Rectal smooth muscle tissue (tissue), 1 donor: ENCODE results near the gene SUPT16H.
"Not testable (repeated sequence)": the region's sequence is repeated elsewhere in the genome, so short reads cannot be mapped to it uniquely, and the experiment has no call there.

Experiments
- H3K27ac ChIP-seq: one replicate; pipeline ENCODE4 v1.7.0; 2013; ENCODE audit warnings: low read depth, low read length, inconsistent platforms
- H3K27me3 ChIP-seq: one replicate; pipeline ENCODE4 v1.7.0; 2013; ENCODE audit warnings: low read length; ENCODE audit not compliant: control insufficient read depth, insufficient read depth
- H3K36me3 ChIP-seq: one replicate; pipeline ENCODE4 v1.7.0; 2013; ENCODE audit warnings: low read length; ENCODE audit not compliant: control insufficient read depth, insufficient read depth
- H3K4me1 ChIP-seq: one replicate; pipeline ENCODE4 v1.7.0; 2013; ENCODE audit warnings: low read length; ENCODE audit not compliant: control insufficient read depth, insufficient read depth
- H3K4me3 ChIP-seq: one replicate; pipeline ENCODE4 v1.7.0; 2013; ENCODE audit warnings: low read length
- H3K9ac ChIP-seq: one replicate; pipeline ENCODE4 v1.7.0; 2013; ENCODE audit warnings: low read length

SUPT16H gene

DNA sequence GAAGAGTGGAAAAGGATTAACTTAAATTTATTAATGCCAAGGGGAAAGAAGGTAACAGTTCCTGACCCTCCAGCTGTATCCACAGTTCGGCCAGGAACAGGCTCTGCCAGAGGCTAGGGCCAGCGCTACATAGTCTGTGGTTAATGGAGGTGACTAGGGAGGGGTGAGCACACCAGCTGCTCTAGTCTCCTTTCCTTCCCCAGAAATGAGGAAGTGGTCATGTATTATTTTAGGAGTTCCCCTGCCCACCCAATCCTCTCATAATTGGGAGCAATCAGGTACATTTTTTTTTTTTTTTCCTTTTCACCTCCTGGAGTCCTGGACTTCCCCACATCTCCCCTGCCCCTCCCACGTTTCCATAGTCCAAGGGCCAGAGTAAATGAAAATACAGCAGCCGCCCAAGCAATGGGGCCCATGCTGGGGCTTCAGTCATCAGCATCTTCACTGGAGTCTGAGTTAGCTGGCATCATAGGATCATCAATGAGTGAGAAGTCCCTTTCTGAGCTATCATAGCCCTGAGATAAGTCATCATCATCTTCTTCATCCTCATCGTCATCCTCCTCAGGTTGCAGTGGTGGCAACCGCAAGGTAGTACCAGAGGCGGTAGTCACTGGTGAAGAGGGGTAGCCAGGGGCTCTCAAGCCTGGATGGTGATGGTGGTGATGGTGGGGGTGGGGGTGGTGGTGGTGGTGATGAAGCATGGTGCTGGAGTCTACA lies 1.5 kb upstream of the SUPT16H start:
- H3K4me1 ChIP-seq: peaks cover 10% of the 10 kb centered on the region
- peak overlapping the region; percentile 97 for H3K27ac ChIP-seq
- no peak overlapping the region for H3K4me3 ChIP-seq
- H3K36me3 ChIP-seq: peaks cover 14% of the 10 kb centered on the region
- no peaks in the 10 kb centered on the region for H3K27me3 ChIP-seq
- no peak overlapping the region for H3K9ac ChIP-seq

DNA sequence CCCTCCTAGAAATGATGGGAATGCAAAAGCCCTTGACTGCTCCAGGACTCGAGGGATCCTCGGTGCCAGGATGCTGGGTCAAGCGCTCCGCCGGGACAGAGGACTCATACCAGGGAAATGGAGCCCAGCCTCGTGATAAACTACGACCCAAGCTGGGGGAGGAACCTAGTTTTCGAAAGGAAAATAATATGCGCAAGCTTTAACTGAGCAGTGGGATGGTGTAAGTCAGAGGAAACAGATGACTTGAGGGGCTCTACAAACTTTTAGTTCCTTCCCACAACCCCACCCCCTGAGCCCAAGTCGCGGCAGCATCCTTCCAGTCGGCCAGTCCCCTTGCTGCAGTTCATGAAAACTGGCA lies 654 bp upstream of the SUPT16H start:
- H3K4me1 ChIP-seq: peaks cover 10% of the 10 kb centered on the region
- H3K4me3 ChIP-seq: peak overlapping the region; percentile 80
- H3K36me3 ChIP-seq: peaks cover 8% of the 10 kb centered on the region
- peak overlapping the region; percentile 97 for H3K27ac ChIP-seq
- peak overlapping the region; percentile 38 for H3K9ac ChIP-seq
- H3K27me3 ChIP-seq: no peaks in the 10 kb centered on the region

DNA sequence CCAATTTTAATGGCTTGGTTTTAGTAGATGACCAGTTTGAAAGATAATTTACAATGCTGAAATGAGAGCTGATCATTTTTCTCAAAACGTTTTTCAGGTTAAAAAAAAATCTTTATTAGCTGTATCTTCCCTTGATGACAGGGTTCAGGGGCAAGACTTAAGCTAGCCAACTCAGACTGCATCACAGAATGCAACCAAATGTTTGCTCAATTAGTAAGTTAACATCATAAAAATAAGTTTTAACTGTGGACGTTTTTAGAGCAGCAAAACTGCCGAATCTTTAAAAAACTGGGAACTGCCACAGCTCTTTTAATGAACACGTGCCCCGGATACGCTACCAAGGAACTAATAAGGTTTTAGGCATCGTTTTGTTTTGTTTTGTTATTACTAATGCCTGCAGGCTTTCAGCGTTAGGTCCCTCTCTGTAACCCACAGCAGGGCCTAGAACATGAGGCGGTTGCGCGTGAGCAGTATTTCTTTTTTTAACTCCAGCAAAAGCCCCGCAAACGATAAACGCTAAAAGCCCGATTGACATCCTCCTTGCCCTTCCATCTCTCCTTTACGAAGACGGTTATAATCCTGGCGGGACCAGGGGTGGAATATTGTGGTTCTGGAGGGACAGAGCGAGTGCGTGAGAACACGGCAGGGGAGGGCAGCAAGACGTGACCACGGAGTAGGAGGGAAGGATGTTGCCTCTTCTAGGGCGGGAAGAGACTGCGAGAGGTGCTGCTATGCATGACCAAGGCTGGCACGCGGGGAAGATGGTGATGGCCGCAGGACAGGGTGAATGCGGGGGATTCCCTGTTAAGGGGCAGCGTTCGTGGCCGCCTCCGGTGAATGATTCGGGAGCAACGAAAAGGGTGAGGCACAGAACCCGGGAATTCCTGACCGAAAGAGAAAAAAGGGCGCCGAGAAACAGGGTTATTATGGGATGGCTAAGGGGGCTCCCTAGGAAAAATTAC lies 652 bp downstream of the SUPT16H start:
- Histone ChIP-seq H3K36me3 (peaks cover 4% of the 10 kb centered on the region), H3K27me3 (no peaks in the 10 kb centered on the region), H3K9ac (peak overlapping the region; percentile 63), H3K4me3 (peak overlapping the region; percentile 80), H3K4me1 (peaks cover 10% of the 10 kb centered on the region), H3K27ac (peak overlapping the region; percentile 97)

DNA sequence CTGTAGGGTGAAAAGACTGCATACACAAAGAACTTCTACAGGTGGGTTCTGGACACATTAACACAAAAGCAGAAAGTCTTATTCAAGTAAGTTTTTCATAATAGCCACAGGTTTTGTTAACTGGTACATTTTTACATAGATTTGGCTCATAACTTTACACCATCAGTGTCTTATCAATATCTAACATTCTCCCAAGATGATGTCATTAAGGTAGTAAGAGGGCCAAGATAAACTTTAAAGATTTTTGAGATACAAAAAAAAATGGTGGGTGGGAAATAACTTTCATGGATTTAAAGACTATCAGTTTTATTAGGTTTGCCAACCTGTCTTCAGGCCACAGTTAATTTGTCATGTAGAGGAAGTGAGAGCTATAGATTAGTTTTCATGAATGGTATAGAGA lies 1.7 kb downstream of the SUPT16H start:
- Histone ChIP-seq H3K36me3 (peaks cover 4% of the 10 kb centered on the region), H3K27ac (no peak overlapping the region), H3K4me3 (no peak overlapping the region), H3K4me1 (peaks cover 10% of the 10 kb centered on the region), H3K27me3 (no peaks in the 10 kb centered on the region), H3K9ac (no peak overlapping the region)

DNA sequence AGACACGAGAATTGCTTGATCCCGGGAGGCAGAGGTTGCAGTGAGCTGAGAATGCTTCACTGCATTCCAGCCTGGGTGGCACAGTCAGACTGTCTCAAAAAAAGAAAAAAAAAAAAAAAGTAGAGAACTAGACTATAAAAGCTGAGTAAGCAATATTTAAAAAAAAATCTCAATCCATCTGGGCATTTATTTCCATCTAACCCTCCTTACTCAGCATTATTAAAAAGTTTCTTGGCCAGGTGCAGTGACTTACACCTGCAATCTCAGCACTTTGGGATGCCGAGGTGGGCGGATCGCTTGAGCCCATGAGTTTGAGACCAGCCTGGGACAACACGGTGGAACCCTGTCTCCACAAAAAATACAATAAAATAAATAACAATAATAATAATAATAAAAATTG lies 4.5 kb downstream of the SUPT16H start:
- Histone ChIP-seq H3K9ac (no peak overlapping the region), H3K27me3 (no peaks in the 10 kb centered on the region), H3K27ac (no peak overlapping the region), H3K4me3 (no peak overlapping the region), H3K4me1 (peaks cover 8% of the 10 kb centered on the region), H3K36me3 (no peaks in the 10 kb centered on the region)

DNA sequence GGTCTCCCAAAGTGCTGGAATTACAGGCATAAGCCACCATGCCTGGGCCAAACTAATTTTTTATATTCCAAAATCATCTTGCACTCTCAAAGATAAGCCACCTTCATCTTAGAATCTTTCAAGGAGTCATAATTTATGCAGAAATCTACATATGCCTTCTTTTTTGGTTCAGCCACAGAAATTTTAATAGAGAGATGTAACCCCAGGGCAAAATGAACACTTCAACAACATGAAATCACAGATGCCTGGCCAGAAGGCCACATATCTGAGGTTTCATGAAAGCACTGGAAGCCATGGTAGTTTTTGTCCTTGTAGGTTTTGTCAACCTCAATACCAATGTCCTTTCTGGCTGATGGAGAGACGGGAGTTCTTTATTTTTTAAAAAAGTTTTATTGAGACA lies 9.8 kb downstream of the SUPT16H start:
- Histone ChIP-seq H3K9ac (no peak overlapping the region), H3K4me3 (no peak overlapping the region), H3K4me1 (no peaks in the 10 kb centered on the region), H3K36me3 (peaks cover 12% of the 10 kb centered on the region), H3K27me3 (no peaks in the 10 kb centered on the region), H3K27ac (no peak overlapping the region)

DNA sequence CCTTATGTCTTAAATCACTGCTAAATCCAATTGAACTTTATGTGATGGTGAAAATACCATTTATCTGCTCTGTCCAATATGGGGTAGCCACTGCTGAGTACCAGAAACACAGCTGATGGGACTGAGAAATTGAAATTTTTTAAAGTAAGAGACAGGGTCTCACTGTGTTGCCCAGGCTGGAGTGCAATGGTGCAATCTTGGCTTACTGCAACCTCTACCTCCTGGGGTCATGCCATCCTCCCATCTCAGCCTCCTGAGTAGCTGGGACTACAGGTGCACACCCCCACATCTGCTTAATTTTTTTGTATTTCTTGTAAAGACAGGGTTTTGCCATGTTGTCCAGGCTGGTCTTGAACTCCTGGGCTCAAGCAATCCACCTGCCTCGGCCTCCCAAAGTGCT lies 11.0 kb downstream of the SUPT16H start:
- not testable (repeated sequence) for H3K27me3 ChIP-seq, H3K27ac ChIP-seq, H3K4me1 ChIP-seq, H3K4me3 ChIP-seq, H3K9ac ChIP-seq
- H3K36me3 ChIP-seq: peaks cover 24% of the 10 kb centered on the region

DNA sequence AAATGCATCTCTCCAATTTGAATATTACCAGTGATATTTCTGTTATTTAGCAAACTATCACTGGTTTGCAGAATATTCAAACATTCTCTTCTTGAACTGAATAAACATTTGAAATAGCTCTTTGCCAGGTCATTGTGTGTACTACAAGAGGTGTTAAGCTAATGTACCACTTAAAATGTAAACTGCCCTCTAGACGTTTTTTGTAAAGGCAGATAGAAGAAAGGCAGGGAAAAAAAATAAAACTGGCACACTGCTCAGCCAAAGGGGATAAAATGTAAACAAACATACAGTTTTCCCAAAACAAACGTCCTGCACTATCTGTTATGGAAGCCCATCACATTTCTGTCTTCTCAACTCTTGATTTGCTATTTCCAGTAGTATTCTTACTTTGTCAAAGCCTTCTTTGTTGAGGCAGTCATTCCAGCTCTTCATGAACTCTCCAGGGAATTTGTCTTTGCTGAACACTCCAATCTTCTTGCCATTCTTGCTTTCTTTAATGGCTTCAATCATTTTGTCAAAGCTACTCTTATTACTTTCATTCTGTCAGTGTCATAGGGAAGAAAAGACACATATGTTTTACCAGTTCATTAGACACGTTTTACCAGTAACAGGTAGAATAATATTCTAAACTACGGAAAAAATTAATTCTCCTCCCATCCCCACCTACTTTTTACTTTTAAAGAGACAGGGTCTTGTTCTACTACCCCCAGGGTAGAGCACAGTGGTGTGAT lies 13.7 kb downstream of the SUPT16H start:
- no peaks in the 10 kb centered on the region for H3K4me1 ChIP-seq
- no peak overlapping the region for H3K4me3 ChIP-seq
- no peaks in the 10 kb centered on the region for H3K27me3 ChIP-seq
- no peak overlapping the region for H3K9ac ChIP-seq
- no peak overlapping the region for H3K27ac ChIP-seq
- H3K36me3 ChIP-seq: peaks cover 33% of the 10 kb centered on the region

DNA sequence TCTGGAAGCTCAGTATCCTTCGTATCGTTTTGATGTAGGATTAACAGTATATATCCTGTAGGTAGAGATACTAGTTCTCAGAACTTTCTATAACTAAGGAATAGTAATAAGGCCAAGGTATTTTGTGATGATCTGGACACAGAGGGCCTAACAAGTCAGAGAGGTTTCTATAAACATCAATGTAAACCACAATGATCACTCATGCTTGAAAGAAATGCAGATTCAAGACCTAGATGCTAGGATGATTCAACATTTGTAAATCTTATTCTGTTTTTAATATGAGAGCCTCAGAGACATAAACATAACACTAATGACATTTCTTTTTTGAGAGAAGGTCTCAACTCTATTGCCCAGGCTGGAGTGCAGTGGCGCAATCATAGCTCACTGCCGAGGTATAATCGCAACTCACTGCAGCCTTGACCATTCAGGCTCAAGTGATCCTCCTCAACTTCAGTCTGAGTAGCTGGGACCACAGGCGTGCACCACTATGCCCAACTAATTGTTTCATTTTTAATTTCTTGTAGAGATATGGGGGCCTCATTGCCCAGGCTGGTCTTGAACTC lies 16.2 kb downstream of the SUPT16H start:
- H3K4me1 ChIP-seq: no peaks in the 10 kb centered on the region
- no peak overlapping the region for H3K27ac ChIP-seq
- H3K36me3 ChIP-seq: peaks cover 42% of the 10 kb centered on the region
- H3K27me3 ChIP-seq: no peaks in the 10 kb centered on the region
- H3K9ac ChIP-seq: no peak overlapping the region
- no peak overlapping the region for H3K4me3 ChIP-seq

DNA sequence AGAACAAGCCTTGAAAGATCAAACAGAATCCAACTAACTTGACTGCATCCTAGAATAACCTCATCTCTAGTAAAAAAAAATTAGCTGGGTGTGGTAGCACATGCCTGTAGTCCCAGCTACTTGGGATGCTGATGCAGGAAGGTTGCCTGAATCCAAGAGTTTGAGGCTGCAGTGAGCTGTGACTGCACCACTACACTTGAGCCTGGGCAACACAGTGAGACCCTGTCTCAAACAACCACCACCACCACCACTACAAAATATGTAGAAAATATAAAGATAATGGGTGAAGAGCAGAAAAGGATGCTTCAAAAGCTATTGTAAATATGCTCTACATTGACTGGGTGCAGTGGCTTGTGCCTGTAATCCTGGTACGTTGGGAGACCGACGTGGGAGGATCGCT lies 27.3 kb downstream of the SUPT16H start:
- peaks cover 52% of the 10 kb centered on the region for H3K36me3 ChIP-seq
- H3K27ac ChIP-seq: no peak overlapping the region
- no peaks in the 10 kb centered on the region for H3K4me1 ChIP-seq
- no peak overlapping the region for H3K9ac ChIP-seq
- H3K27me3 ChIP-seq: no peaks in the 10 kb centered on the region
- no peak overlapping the region for H3K4me3 ChIP-seq

DNA sequence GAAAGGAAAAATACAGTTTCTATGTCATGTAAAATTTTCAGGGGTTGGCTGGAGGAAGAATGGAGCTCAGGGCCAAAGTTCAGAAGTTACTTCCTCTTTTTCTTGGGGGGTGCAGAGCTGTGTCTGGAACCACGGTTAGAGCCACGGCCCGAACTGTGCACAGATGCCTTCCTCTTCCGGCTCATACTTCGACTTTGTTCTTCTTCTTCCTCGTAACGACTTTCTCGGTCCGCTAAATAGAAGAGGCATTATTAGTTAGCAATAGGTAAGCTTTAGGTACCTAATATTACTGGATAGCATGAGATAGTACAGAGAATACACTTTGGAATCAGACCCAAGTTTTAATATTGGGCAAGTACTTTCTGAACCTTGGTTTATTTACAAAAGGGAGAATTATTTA lies 31.2 kb downstream of the SUPT16H start:
- Histone ChIP-seq H3K36me3 (peaks cover 27% of the 10 kb centered on the region), H3K27ac (no peak overlapping the region)

DNA sequence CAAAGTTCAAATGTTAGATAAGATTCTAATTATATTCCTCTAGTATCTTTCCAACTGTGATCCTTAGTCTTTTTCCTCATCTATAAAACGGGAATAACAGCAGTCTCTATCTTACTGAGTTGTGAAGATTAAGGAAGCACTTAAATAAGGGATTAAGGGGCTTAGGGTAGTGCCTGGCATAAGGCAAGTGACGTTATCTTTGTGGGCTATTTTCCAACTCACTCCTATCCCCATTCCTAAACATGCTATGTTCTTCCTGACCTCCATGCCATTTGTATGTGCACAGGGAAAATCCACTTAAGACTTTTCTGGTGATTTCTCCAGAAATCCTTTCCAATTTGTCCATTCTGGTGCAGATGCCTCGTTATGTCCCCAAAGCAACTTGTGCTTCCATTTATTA lies 33.3 kb downstream of the SUPT16H start:
- H3K36me3 ChIP-seq: peaks cover 19% of the 10 kb centered on the region

More for the DNA sequence above, 31.2 kb downstream of the SUPT16H start:
- H3K27me3 ChIP-seq: no peaks in the 10 kb centered on the region
- no peaks in the 10 kb centered on the region for H3K4me1 ChIP-seq
- no peak overlapping the region for H3K9ac ChIP-seq
- H3K4me3 ChIP-seq: no peak overlapping the region

More for the DNA sequence above, 33.3 kb downstream of the SUPT16H start:
- H3K27ac ChIP-seq: no peak overlapping the region
- H3K27me3 ChIP-seq: no peaks in the 10 kb centered on the region
- H3K4me1 ChIP-seq: no peaks in the 10 kb centered on the region
- H3K4me3 ChIP-seq: no peak overlapping the region
- no peak overlapping the region for H3K9ac ChIP-seq
